GM23248 (cell line): ENCODE results near the gene MTREX. TPM values are rescaled to one million over a fixed set of nuclear protein-coding genes. Genes with fewer than 3 reads are reported as not detected.

Experiments
- DNase-seq: peaks from one replicate; pipeline ENCODE4 v3.0.0-alpha.2; 2015
- H2AFZ ChIP-seq: fragments of 200-600 bp; sonication (generic); 2 replicates; pipeline ENCODE4 v1.6.1; 2016; ENCODE audit warnings: antibody characterized with exemption
- H3F3A ChIP-seq: fragments of 200-600 bp; sonication (generic); 2 replicates; pipeline ENCODE4 v1.6.1; 2016; ENCODE audit warnings: mild to moderate bottlenecking, antibody characterized with exemption, mixed run types; ENCODE audit not compliant: insufficient read depth
- H3K27ac ChIP-seq: fragments of 200-600 bp; sonication (generic); 2 replicates; pipeline ENCODE4 v1.5.1; 2016; ENCODE audit warnings: mild to moderate bottlenecking
- H3K27me3 ChIP-seq: fragments of 200-600 bp; sonication (generic); replicated peaks from 2 replicates; pipeline ENCODE4 v1.6.1; 2016; ENCODE audit warnings: mild to moderate bottlenecking; ENCODE audit not compliant: insufficient read depth
- H3K36me3 ChIP-seq: fragments of 200-600 bp; sonication (generic); 2 replicates; pipeline ENCODE4 v1.6.1; 2016; ENCODE audit warnings: low read depth, mild to moderate bottlenecking
- H3K4me1 ChIP-seq: fragments of 200-600 bp; sonication (generic); 2 replicates; pipeline ENCODE4 v1.6.1; 2016; ENCODE audit warnings: mild to moderate bottlenecking; ENCODE audit not compliant: insufficient read depth
- H3K4me2 ChIP-seq: fragments of 200-600 bp; sonication (generic); one replicate; pipeline ENCODE4 v1.6.1; 2016; ENCODE audit warnings: mild to moderate bottlenecking; ENCODE audit not compliant: unreplicated experiment
- H3K4me3 ChIP-seq: fragments of 200-600 bp; sonication (generic); 2 replicates; pipeline ENCODE4 v1.5.1; 2016; ENCODE audit warnings: mild to moderate bottlenecking
- H3K79me2 ChIP-seq: fragments of 200-600 bp; sonication (generic); 2 replicates; pipeline ENCODE4 v1.6.1; 2016; ENCODE audit warnings: mild to moderate bottlenecking; ENCODE audit not compliant: insufficient read depth
- H3K9ac ChIP-seq: fragments of 200-600 bp; sonication (generic); 2 replicates; pipeline ENCODE4 v1.6.1; 2016; ENCODE audit warnings: mild to moderate bottlenecking
- H3K9me2 ChIP-seq: fragments of 200-600 bp; sonication (generic); 2 replicates; pipeline ENCODE4 v1.6.1; 2016; ENCODE audit warnings: mixed run types, mild to moderate bottlenecking, moderate library complexity; ENCODE audit not compliant: insufficient read depth
- H3K9me3 ChIP-seq: fragments of 200-600 bp; sonication (generic); one replicate; pipeline ENCODE4 v1.6.1; 2017; ENCODE audit warnings: low read depth
- H4K20me1 ChIP-seq: fragments of 200-600 bp; sonication (generic); 2 replicates; pipeline ENCODE4 v1.6.0; 2016; ENCODE audit not compliant: insufficient read depth
- EZH2 ChIP-seq: fragments of 200-600 bp; sonication (generic); IDR thresholded peaks from 2 replicates; pipeline ENCODE4 v1.6.1; 2018; ENCODE audit warnings: antibody characterized with exemption, mild to moderate bottlenecking; ENCODE audit not compliant: insufficient read depth, poor library complexity, severe bottlenecking
- EZH2phosphoT487 ChIP-seq: fragments of 200-600 bp; sonication (generic); IDR thresholded peaks from 2 replicates; pipeline ENCODE4 v1.6.1; 2018; ENCODE audit warnings: antibody characterized with exemption, moderate library complexity, mild to moderate bottlenecking, low read depth; ENCODE audit not compliant: insufficient read depth
- WGBS, 2 experiments: methylation state at CpG; one replicate each; pipeline ENCODE4 v1.1.6; 2015 to 2017; ENCODE audit warnings: low lambda C conversion rate in 2 of 2, low coverage in 1 of 2; ENCODE audit errors: missing lambda C conversion rate in 2 of 2; 5-methylcytosine and 5-hydroxymethylcytosine counted together
- in situ Hi-C: fragments of 300-500 bp; cut with MboI; formaldehyde crosslinking; loops from 2 replicates; pipeline ENCODE4 v1.15.0; 2020
- polyA plus RNA-seq: library from polyadenylated mRNA; unstranded; fragments of >200 nt; fragmentation: Nextera tagmentation; extraction: Ambion mirVana; gene quantifications from 2 replicates; pipeline ENCODE4 v1.2.1, GENCODE V29; 2016
- total RNA-seq: library from RNA; depleted of rRNA; stranded (reverse); fragments of >200 nt; shearing (Covaris generic); gene quantifications from 2 replicates; pipeline ENCODE4 v1.2.3, GENCODE V29; 2014

Gene MTREX
- total and polyA plus RNA-seq, 2 experiments from 2014 or later: 26.4 to 41.4 TPM

GRCh38 chr5:55327281-55327680 is 19.5 kb downstream of the MTREX start:
- H3F3A ChIP-seq: no peaks in the 10 kb centered on the region; the same call in 1 of the 2 replicates
- no peaks in the 10 kb centered on the region for H3K27me3 ChIP-seq
- H2AFZ ChIP-seq: no peak overlapping the region
- no peak for DNase-seq
- peaks cover 11% of the 10 kb centered on the region; the same call in 1 of the 2 replicates for H3K36me3 ChIP-seq
- no peak overlapping the region for H3K4me3 ChIP-seq
- no peak overlapping the region for H3K27ac ChIP-seq
- 12 to 14% methylated on average over 2 of the region's 2 CpGs for WGBS, 2 experiments
- TF ChIP-seq EZH2phosphoT487 (no peak), EZH2 (no peak)
- H4K20me1 ChIP-seq: no peaks in the 10 kb centered on the region
- H3K9me3 ChIP-seq: no peaks in the 10 kb centered on the region
- H3K9ac ChIP-seq: no peak overlapping the region
- no peaks in the 10 kb centered on the region for H3K4me1 ChIP-seq
- no peaks in the 10 kb centered on the region for H3K9me2 ChIP-seq
- in situ Hi-C loops: loop anchor here (25.0 kb wide), 1 partner anchor 585 kb away; no protein-coding TSS in a partner anchor
- peaks cover 93% of the 10 kb centered on the region for H3K79me2 ChIP-seq
- no peak overlapping the region for H3K4me2 ChIP-seq

GRCh38 chr5:55331321-55331720 is 23.5 kb downstream of the MTREX start:
- H3K27me3 ChIP-seq: no peaks in the 10 kb centered on the region
- H3F3A ChIP-seq: no peaks in the 10 kb centered on the region
- no peak overlapping the region for H3K27ac ChIP-seq
- DNase-seq: no peak
- H3K79me2 ChIP-seq: peaks cover 97% of the 10 kb centered on the region
- H3K4me1 ChIP-seq: no peaks in the 10 kb centered on the region
- no peaks in the 10 kb centered on the region for H3K9me2 ChIP-seq
- in situ Hi-C loops: loop anchor here (25.0 kb wide), 1 partner anchor 581 kb away; no protein-coding TSS in a partner anchor
- H4K20me1 ChIP-seq: no peaks in the 10 kb centered on the region
- TF ChIP-seq EZH2phosphoT487 (no peak), EZH2 (no peak)
- no peak overlapping the region for H2AFZ ChIP-seq
- no peaks in the 10 kb centered on the region for H3K9me3 ChIP-seq
- 59 to 72% methylated on average over 3 of the region's 3 CpGs for WGBS, 2 experiments
- no peak overlapping the region for H3K4me3 ChIP-seq
- H3K4me2 ChIP-seq: no peak overlapping the region
- peaks cover 12% of the 10 kb centered on the region for H3K36me3 ChIP-seq
- H3K9ac ChIP-seq: no peak overlapping the region

- H3F3A ChIP-seq: no peaks in the 10 kb centered on the region
- H3K9me3 ChIP-seq: no peaks in the 10 kb centered on the region
- no peaks in the 10 kb centered on the region for H3K9me2 ChIP-seq
- H2AFZ ChIP-seq: no peak overlapping the region
- no peak overlapping the region for H3K4me2 ChIP-seq
- peaks cover 12% of the 10 kb centered on the region for H3K36me3 ChIP-seq
- H3K27ac ChIP-seq: no peak overlapping the region
- no peak overlapping the region for H3K9ac ChIP-seq
- H4K20me1 ChIP-seq: no peaks in the 10 kb centered on the region
- H3K27me3 ChIP-seq: no peaks in the 10 kb centered on the region
- 100% methylated on average over 1 of the region's 1 CpG for WGBS, 2 experiments
- peaks cover 100% of the 10 kb centered on the region for H3K79me2 ChIP-seq
- no peaks in the 10 kb centered on the region for H3K4me1 ChIP-seq
- in situ Hi-C loops: loop anchor here (25.0 kb wide), 1 partner anchor 579 kb away; no protein-coding TSS in a partner anchor
- DNase-seq: no peak
- no peak overlapping the region for H3K4me3 ChIP-seq
- TF ChIP-seq EZH2phosphoT487: no peak
- TF ChIP-seq EZH2: no peak
Measured at GRCh38 chr5:55333017-55333416, 25.2 kb downstream of the MTREX start.

- no peak for DNase-seq
- no peak overlapping the region for H3K4me2 ChIP-seq
- H4K20me1 ChIP-seq: no peaks in the 10 kb centered on the region
- H3K27me3 ChIP-seq: no peaks in the 10 kb centered on the region
- peaks cover 12% of the 10 kb centered on the region for H3K36me3 ChIP-seq
- H3K9me2 ChIP-seq: no peaks in the 10 kb centered on the region
- no peak overlapping the region for H2AFZ ChIP-seq
- H3K9ac ChIP-seq: no peak overlapping the region
- no peak overlapping the region for H3K27ac ChIP-seq
- no peaks in the 10 kb centered on the region for H3K9me3 ChIP-seq
- no peaks in the 10 kb centered on the region for H3F3A ChIP-seq
- H3K79me2 ChIP-seq: peaks cover 100% of the 10 kb centered on the region
- H3K4me3 ChIP-seq: no peak overlapping the region
- WGBS, 2 experiments: 93 to 98% methylated on average over 2 of the region's 2 CpGs
- TF ChIP-seq EZH2phosphoT487: no peak
- TF ChIP-seq EZH2: no peak
- H3K4me1 ChIP-seq: peaks cover 5% of the 10 kb centered on the region; the same call in 1 of the 2 replicates
- in situ Hi-C loops: loop anchor here (25.0 kb wide), 1 partner anchor 578 kb away; no protein-coding TSS in a partner anchor
Measured at GRCh38 chr5:55333811-55334210, 26.0 kb downstream of the MTREX start.
